Measurements from ENCODE around the gene CRACR2A.

Gene CRACR2A

GRCh38 chr12:3630621-3631271 is 122.2 kb downstream of the CRACR2A start:
- POLR2A ChIA-PET: no interaction called here
- CTCF ChIA-PET: no interaction called here
- TF ChIP-seq CTCF (IDR thresholded peaks at IDR 0.05; ENCODE audit: control extremely low read depth, extremely low read depth, low read depth, missing control alignments): no peak
- DNase-seq (ENCODE audit: extremely low spot score): no peak

- ChIA-PET CTCF (no interaction called here), POLR2A (no interaction called here)
- no peak for DNase-seq (ENCODE audit: extremely low spot score)
- no peak for TF ChIP-seq CTCF (IDR thresholded peaks at IDR 0.05; ENCODE audit: control extremely low read depth, extremely low read depth, low read depth, missing control alignments)
Observed at GRCh38 chr12:3630111-3630510, 122.8 kb downstream of the CRACR2A start.

GRCh38 chr12:3629057-3629830 is 123.7 kb downstream of the CRACR2A start:
- DNase-seq (ENCODE audit: extremely low spot score): no peak
- no peak for TF ChIP-seq CTCF (IDR thresholded peaks at IDR 0.05; ENCODE audit: control extremely low read depth, extremely low read depth, low read depth, missing control alignments)
- POLR2A ChIA-PET: no interaction called here
- CTCF ChIA-PET: no interaction called here

GRCh38 chr12:3628629-3629028 is 124.3 kb downstream of the CRACR2A start:
- no peak for TF ChIP-seq CTCF (IDR thresholded peaks at IDR 0.05; ENCODE audit: control extremely low read depth, extremely low read depth, low read depth, missing control alignments)
- ChIA-PET CTCF (no interaction called here), POLR2A (no interaction called here)
- DNase-seq (ENCODE audit: extremely low spot score): no peak

GRCh38 chr12:3627336-3627735 is 125.6 kb downstream of the CRACR2A start:
- ChIA-PET POLR2A (no interaction called here), CTCF (interaction anchor here (1.4 kb wide), 1 partner anchor 10 kb away, joined by 4 read pairs; no protein-coding TSS in a partner anchor)
- DNase-seq (ENCODE audit: extremely low spot score): no peak
- TF ChIP-seq CTCF (IDR thresholded peaks at IDR 0.05; ENCODE audit: control extremely low read depth, extremely low read depth, low read depth, missing control alignments): no peak

DNA sequence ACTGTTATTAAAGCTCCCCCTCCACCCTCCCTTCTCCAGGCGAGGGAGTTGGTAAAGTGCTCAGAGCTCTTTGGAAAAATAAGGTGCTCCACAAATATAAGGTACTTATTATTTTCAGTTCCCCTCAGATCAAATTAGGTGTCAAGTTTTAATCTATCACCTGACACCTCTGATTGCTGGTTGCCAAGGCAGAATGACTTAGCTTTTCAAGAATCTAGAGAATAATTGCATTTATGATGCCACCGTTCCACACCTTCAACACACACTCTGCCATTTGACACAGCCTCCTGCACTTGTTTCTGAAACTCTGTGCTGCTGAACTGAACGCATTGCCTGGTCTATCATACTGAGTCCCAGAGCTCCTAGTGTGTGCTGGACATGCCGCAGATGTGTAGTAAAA is 128.6 kb downstream of the CRACR2A start:
- TF ChIP-seq CTCF (IDR thresholded peaks at IDR 0.05; ENCODE audit: control extremely low read depth, extremely low read depth, low read depth, missing control alignments): no peak
- ChIA-PET CTCF (interaction anchor here (0.7 to 1.5 kb wide), 4 partner anchors 12 to 30 kb away, joined by 3 to 8 read pairs (median 4); no protein-coding TSS in a partner anchor), POLR2A (no interaction called here)
- no peak for DNase-seq (ENCODE audit: extremely low spot score)
